Omental fat pad (tissue), 4 donors: Measurements from ENCODE around the gene ASXL3. TPM values are rescaled to one million over a fixed set of nuclear protein-coding genes. Genes with fewer than 3 reads are reported as not detected.
A peak's percentile ranks its signal among the peaks of the same experiment; 100 is the strongest.

Source experiments
- ATAC-seq: fragments of 150-250 bp; one replicate; pipeline ENCODE4 v1.9.1; 2016; ENCODE audit warnings: mild to moderate bottlenecking, moderate library complexity; ENCODE audit not compliant: low FRiP score
- DNase-seq: peaks from one replicate; pipeline ENCODE4 v3.0.0-alpha.2; 2019; ENCODE audit warnings: low spot score
- total RNA-seq, 4 donors: library from RNA; depleted of rRNA; stranded (reverse); fragments of >200 nt; gene quantifications; one replicate each; pipeline ENCODE4 v1.1.0, GENCODE V29; 2016
- TF ChIP-seq, protein P1 (sequence below), 3 donors: fragments of 450-650 bp; IDR thresholded peaks; one replicate each; pipeline ENCODE4 v1.5.1; 2016 to 2017; ENCODE audit warnings: antibody characterized with exemption in 3 of 3, mild to moderate bottlenecking in 3 of 3, moderate library complexity in 2 of 3

ASXL3 gene
- 1 to 10 TPM in 1 of 4 donors, under 1 TPM in 3; 0.36 to 5.4 (median 0.70) TPM for total RNA-seq

DNA sequence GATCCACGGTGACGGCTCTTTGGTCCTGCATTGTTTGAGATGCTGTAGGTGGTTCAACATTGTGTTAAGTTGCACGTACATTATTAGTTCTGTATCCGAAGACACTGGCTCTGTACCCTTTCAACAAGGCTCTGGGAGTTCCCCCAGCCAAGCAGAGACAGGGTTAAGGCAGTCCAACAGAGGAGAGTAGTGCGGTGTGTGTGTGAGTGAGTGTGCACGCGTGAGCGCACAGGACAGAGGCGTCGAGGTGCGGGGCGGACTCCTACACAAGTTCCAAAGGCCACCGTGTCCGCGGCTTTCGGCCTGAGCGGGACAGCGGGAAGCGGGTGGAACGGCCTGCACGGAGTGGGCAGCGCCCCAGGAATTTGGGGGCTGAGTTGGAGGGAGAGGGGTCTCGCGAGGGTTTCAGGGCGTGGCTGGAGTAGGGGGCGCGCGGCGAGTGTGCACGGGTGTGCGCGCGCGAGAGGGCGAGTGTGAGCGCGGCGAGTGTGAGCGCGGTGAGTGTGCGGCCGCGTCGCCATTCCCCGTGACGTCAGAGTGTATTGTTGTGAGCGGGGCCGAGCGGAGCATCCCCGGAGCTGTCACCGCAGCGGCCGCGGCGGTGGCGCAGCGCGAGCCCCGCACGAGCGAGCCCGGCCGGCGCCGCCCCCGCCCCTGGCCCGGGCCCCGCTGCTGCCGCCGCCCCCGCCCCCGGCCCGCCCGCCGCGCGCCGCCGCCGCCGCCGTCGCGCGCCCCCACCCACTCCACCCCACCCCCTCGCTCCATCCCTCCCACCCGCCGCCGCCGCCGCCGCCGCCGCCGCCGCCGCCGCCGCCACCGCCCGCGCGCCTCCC is at the start of gene ASXL3:
Gene ASXL3 (plus strand): TSS at position 535 of the 833 bp plus-strand sequence. CDS start 413 bp downstream, outside the sequence.
- DNase-seq (no peak), ATAC-seq (peak; percentile 71)
- TF ChIP-seq, protein P1, sequence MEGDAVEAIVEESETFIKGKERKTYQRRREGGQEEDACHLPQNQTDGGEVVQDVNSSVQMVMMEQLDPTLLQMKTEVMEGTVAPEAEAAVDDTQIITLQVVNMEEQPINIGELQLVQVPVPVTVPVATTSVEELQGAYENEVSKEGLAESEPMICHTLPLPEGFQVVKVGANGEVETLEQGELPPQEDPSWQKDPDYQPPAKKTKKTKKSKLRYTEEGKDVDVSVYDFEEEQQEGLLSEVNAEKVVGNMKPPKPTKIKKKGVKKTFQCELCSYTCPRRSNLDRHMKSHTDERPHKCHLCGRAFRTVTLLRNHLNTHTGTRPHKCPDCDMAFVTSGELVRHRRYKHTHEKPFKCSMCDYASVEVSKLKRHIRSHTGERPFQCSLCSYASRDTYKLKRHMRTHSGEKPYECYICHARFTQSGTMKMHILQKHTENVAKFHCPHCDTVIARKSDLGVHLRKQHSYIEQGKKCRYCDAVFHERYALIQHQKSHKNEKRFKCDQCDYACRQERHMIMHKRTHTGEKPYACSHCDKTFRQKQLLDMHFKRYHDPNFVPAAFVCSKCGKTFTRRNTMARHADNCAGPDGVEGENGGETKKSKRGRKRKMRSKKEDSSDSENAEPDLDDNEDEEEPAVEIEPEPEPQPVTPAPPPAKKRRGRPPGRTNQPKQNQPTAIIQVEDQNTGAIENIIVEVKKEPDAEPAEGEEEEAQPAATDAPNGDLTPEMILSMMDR (IDR thresholded peaks at IDR 0.05), result no peak

DNA sequence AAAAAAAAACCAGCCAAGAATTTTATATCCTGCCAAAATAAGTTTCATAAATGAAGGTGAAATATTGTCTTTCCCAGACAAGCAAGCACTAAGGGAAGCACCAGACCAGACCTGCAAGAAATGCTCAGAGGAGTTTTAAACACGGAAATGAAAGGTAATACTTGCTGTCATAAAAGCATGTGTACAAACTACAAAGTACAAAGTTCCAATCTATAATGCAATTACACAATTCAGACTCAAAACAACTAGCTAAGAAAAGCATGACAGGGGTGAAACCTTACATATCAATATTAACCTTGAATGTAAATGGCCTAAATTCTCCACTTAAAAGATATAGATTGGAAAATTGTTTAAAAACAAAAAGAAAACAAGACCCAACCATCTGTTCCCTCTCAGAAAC is 45.0 kb upstream of the ASXL3 start:
- TF ChIP-seq, protein P1 (IDR thresholded peaks at IDR 0.05), result no peak
- ATAC-seq (no peak), DNase-seq (no peak)

DNA sequence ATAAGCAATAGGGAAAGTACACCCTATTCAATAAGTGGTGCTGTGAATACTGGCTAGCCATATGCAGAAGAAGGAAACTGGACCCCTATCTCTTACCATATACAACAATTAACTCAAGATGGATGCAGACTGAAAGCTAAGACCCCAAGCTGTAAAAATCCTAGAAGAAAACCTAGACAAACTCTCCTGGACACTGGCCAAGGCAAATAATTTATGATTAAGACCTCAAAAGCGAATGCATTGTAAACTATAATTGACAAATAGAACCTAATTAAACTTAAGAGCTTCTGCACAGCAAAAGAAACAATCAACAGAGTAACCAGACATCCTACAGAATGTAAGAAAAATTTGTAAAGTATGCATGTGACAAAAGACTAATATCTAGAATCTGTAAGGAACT is 41.1 kb upstream of the ASXL3 start:
- TF ChIP-seq, protein P1 (IDR thresholded peaks at IDR 0.05), result no peak
- no peak for DNase-seq
- no peak for ATAC-seq

DNA sequence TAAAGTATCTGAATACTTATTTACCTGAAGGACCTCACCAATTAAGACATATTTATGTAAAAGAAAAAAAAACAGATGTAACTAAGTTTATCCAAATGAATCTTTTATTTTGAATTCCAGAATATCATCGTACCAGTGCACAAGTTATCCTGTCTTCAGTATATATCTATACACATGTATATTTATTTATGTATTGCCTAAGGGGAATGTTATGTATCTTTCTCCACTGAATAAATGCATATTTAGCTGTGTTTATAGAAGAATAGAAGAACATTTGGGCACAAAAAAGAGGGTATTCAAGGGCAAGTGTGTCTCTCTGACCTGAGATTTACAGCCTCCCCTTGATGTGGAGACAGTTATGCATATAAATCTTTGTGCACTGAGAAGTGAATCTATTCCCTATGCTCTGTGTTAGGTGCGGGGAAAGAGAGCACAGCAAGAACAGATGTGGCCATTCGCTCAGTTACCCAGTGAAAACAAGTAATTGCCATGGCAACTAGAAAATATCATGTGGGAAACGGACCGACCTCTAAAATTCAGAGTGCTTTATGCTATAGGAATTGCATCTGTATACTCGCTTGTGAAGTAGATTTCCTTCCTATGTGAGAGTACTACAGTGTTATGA is 39.5 kb upstream of the ASXL3 start:
- DNase-seq, result no peak
- ATAC-seq, result no peak
- TF ChIP-seq, protein P1 (IDR thresholded peaks at IDR 0.05), result no peak

DNA sequence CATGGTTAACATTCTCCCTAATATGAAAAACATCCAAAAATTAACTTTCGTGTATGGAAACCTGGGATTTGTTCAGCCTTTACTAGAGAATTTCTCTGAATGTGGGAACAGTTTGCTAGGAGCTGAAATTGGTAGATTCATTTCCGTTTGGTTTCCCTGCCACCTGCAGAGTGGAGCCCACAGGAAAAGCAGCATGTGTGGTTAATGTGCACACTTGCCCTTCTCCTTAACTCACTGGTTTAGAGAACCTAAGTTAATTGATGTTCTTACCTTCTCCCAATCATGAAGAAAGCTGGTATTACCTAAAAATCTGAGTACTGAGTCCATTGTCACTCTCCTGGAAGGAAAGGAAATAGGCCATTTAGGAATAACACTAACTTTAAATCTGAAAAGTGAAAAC is 37.6 kb upstream of the ASXL3 start:
- DNase-seq (no peak), ATAC-seq (no peak)
- TF ChIP-seq, protein P1 (IDR thresholded peaks at IDR 0.05), result no peak

DNA sequence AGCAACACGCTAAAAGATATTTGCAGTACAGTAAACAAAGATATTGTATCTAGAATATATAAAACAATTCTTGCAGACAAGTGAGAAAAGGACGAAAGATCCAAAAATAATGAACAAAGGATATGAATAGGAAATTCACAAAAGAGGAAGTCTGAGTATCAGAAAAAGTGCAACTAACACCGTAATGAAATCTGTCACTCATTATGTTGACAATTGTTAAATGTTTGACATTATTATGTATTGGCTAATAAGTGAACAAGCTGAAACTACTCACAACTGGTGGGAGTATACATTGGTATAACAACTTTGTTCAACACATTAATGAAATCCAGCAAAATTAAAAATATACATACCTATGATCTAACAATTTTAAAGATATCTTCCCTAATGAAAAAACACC is 36.7 kb upstream of the ASXL3 start:
- TF ChIP-seq, protein P1 (IDR thresholded peaks at IDR 0.05), result no peak
- ATAC-seq (no peak), DNase-seq (no peak)
